ENCODE data around the gene GRB14.
"Not testable (repeated sequence)": the region's sequence is repeated elsewhere in the genome, so short reads cannot be mapped to it uniquely, and the experiment has no call there.

The GRB14 gene

GRCh38 chr2:164549705-164550104 lies 71.6 kb downstream of the GRB14 start:
- DNase-seq, result not testable (repeated sequence)

DNA sequence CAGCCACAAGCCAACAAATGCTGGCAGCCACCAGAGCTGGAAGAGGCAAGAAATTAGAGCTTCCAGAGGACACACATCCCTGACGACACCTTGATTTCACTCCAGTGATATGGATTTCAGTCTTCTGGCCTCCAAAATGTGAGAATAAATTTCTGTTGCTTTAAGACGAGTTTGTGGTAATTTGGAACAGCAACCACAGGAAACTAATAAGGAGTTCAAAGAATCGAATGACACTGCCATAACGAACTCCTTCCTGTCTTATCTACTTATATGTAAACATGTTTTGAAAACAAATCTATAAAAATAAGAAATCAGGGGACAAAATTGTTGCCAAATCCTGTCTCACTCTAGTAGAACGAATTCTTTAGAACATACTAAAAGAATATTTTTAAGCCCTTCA lies 75.8 kb downstream of the GRB14 start:
- DNase-seq, result no peak

DNA sequence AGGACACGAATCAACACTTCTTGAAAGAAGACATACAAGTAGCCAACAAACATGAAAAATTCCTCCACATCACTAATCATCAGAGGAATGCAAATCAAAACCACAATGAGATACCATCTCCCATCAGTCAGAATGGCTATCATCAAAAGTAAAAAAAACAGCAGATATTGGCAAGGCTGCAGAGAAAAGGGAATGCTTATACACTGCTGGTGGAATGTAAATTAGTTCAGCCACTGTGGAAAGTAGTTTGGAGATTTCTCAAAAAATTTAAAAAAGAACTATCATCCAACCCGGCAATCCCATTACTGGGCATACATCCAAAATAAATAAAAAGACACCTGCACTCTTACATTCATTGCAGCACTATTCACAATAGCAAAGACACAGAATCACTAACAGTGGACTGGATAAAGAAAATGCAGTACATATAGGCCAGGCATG lies 78.7 kb downstream of the GRB14 start:
- no peak for DNase-seq

GRCh38 chr2:164538240-164538866 lies 82.9 kb downstream of the GRB14 start:
- DNase-seq, result no peak

- DNase-seq, result no peak
Measured at GRCh38 chr2:164535280-164536025, 85.8 kb downstream of the GRB14 start.

GRCh38 chr2:164530464-164530863 lies 90.8 kb downstream of the GRB14 start:
- no peak for DNase-seq

DNA sequence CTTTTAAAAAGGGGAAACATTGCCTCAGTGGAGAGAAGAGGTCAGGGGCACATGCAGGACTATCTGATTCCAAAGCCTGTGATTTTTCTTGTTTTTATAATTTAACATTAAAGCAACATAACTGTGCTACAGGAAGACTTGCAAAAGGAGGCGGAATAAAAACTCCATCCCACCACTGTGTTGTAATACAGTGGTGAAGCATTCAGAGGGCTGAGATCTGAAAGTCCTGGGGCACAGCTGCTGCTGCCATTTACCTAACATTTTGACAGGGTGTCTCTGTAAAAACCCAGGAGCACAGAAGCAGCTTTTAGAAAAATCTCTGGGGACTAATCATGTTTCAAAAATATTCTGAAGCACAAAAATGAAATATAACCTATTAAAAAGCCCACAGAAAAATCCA lies 97.6 kb downstream of the GRB14 start:
- no peak for DNase-seq

GRCh38 chr2:164523009-164523408 lies 98.3 kb downstream of the GRB14 start:
- no peak for DNase-seq

- DNase-seq, result no peak
Measured at GRCh38 chr2:164522561-164522981, 98.7 kb downstream of the GRB14 start.

DNA sequence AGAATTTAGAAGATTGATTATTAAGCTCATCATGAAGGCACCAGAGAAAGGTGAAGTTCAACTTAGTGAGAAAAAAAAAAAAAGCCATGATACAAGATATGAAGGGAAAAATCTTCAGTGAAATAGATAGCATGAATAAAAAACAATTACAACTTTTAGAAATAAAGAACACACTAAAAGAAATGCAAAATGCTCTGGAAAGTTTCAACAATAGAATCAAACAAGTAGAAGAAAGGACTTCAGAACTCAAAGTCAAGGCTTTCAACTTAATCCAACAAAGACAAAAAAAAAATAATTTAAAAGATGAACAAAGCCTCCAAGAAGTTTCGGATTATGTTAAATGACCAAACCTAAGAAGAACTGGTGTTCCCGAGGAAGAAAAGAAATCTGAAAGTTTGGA lies 105.5 kb downstream of the GRB14 start:
- DNase-seq, result no peak

- DNase-seq, result no peak
Measured at GRCh38 chr2:164515030-164515429, 106.3 kb downstream of the GRB14 start.

DNA sequence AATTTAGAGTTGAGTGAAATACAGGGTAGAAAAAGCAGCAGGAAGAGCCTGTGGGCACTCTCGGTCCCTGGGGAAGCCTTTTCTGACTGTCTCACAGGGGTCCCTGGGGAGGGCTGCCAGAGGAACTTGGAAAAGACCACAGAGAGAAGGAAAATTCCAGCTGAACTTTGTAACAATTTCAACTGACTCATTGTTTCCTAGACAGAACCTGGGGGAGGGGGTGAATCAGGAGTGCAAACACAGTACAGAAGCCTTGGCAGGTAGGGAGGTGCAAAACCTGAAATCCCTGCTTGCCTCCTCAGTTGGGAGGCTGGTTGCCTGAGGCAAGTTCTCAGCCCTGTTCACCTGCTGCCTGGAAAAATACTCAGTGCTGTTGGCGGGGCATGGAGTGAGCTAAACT lies 106.8 kb downstream of the GRB14 start:
- no peak for DNase-seq

- DNase-seq, result no peak
Measured at GRCh38 chr2:164512871-164513270, 108.4 kb downstream of the GRB14 start.

GRCh38 chr2:164511738-164512137 lies 109.5 kb downstream of the GRB14 start:
- DNase-seq, result no peak

GRCh38 chr2:164510895-164511294 lies 110.4 kb downstream of the GRB14 start:
- DNase-seq, result no peak

GRCh38 chr2:164509137-164509877 lies 112.0 kb downstream of the GRB14 start:
- DNase-seq, result no peak

GRCh38 chr2:164504253-164504652 lies 117.0 kb downstream of the GRB14 start:
- no peak for DNase-seq

GRCh38 chr2:164498836-164499235 lies 122.4 kb downstream of the GRB14 start:
- DNase-seq, result no peak

DNA sequence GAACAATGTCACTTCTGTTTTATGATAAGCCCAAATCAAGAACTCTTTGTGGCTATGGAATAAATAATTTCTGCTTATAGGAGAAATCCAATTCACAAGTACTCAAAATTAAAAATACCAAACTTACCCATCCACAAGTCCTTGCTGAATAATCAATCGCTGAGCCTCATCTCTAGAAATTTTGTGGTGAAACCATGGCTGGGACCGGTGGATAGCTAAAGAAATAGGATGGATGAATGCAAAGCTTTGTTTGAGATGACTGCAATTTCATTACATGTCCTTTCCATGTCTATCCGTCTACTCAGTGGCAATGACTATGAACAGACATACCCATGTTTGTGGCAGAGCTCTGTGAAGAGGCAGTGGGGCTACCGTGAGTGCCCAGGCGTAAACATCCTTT lies 124.4 kb downstream of the GRB14 start:
- DNase-seq, result no peak

- no peak for DNase-seq
Measured at GRCh38 chr2:164496421-164496820, 124.9 kb downstream of the GRB14 start.

GRCh38 chr2:164495491-164496223 lies 125.6 kb downstream of the GRB14 start:
- DNase-seq, result no peak

- no peak for DNase-seq
Measured at GRCh38 chr2:164485541-164485940, 135.7 kb downstream of the GRB14 start.

DNA sequence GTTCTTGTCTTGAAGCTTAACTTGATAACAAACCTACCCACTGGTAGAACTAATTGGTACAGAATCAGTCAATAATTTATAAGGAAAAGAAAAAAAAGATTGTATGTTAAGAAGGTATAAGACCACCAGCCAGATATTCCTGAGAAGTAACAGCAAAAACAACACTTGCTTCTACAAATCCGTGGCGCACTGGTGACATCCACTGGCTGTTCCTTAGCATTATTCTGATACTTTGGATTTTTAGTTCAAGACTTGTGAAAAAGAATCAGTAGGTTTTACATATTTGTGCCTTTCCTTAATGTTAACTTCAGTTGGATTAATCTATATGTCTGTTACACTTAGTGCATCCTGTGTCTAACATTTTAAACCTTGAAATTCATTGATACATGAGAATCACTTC lies 141.8 kb downstream of the GRB14 start:
- no peak for DNase-seq

Measured in activated effector memory CD4-positive, alpha-beta T cell treated with anti-CD3 and anti-CD28 coated beads, Interleukin-2, amount 50 U/mL, for 16 hours (primary cell).